ENCODE data around the gene MYOM3.

The MYOM3 gene

GRCh38 chr1:24139222-24139489 is 27.2 kb upstream of the MYOM3 start:
- DNase-seq, result no peak

- no peak for DNase-seq
Measured at GRCh38 chr1:24138476-24139221, 26.7 kb upstream of the MYOM3 start.

- no peak for DNase-seq
Measured at GRCh38 chr1:24136956-24137539, 25.1 kb upstream of the MYOM3 start.

GRCh38 chr1:24134376-24134775 is 22.4 kb upstream of the MYOM3 start:
- DNase-seq, result no peak

- DNase-seq, result no peak
Measured at GRCh38 chr1:24133819-24134218, 21.9 kb upstream of the MYOM3 start.

- DNase-seq, result no peak
Measured at GRCh38 chr1:24130385-24130784, 18.4 kb upstream of the MYOM3 start.

- DNase-seq, result no peak
Measured at GRCh38 chr1:24127801-24128363, 15.9 kb upstream of the MYOM3 start.

- DNase-seq, result no peak
Measured at GRCh38 chr1:24127134-24127800, 15.3 kb upstream of the MYOM3 start.

GRCh38 chr1:24126672-24127023 is 14.7 kb upstream of the MYOM3 start:
- no peak for DNase-seq

GRCh38 chr1:24126018-24126671 is 14.2 kb upstream of the MYOM3 start:
- DNase-seq, result peak in 2 of 58 donors; percentile 19 to 28

- DNase-seq, result no peak
Measured at GRCh38 chr1:24125456-24125855, 13.5 kb upstream of the MYOM3 start.

GRCh38 chr1:24124980-24125379 is 13.0 kb upstream of the MYOM3 start:
- DNase-seq, result no peak

GRCh38 chr1:24123611-24124010 is 11.7 kb upstream of the MYOM3 start:
- no peak for DNase-seq

- DNase-seq, result no peak
Measured at GRCh38 chr1:24122776-24123175, 10.8 kb upstream of the MYOM3 start.

GRCh38 chr1:24121406-24121805 is 9.5 kb upstream of the MYOM3 start:
- no peak for DNase-seq

- no peak for DNase-seq
Measured at GRCh38 chr1:24120965-24121364, 9.0 kb upstream of the MYOM3 start.

- DNase-seq, result peak in 2 of 58 donors; percentile 9 to 36
Measured at GRCh38 chr1:24119859-24120756, 8.2 kb upstream of the MYOM3 start.

- DNase-seq, result no peak
Measured at GRCh38 chr1:24119489-24119858, 7.5 kb upstream of the MYOM3 start.

GRCh38 chr1:24118410-24119242 is 6.7 kb upstream of the MYOM3 start:
- DNase-seq, result no peak

GRCh38 chr1:24117722-24118409 is 5.9 kb upstream of the MYOM3 start:
- no peak for DNase-seq
